ENCODE data around the gene BRD3OS.

DNA sequence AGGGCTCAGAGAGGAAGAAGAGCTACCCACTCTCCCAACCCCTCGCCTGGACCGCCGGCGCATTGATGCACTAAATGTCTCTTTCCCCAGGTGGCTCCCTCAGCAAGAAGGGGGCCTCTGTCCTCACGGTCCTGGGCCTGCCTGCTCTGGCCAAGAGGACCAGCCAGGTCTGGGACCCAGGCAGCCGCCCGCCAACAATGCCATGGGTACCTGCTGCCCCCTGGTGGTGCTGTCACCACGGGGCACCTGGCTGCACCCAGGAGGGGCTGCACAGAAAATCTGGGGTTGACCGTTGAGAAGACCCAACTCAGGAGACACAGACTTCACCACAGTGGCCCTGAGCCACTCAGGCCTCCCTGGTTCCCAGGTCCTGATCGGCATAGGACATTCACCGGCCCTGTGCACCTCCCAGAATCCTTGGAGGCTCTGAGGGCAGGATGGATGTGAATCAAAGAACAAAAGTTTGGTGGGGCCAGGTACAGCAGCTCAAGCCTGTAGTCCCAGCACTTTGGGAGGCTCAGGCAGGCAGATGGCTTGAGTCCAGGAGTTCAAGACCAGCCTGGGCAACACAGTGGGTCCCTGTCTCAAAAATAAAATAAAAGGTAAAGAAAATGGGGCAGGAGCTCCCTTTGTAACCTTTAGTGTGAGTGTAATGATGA is 30.8 kb upstream of the BRD3OS start:
- TF ChIP-seq, protein P1, sequence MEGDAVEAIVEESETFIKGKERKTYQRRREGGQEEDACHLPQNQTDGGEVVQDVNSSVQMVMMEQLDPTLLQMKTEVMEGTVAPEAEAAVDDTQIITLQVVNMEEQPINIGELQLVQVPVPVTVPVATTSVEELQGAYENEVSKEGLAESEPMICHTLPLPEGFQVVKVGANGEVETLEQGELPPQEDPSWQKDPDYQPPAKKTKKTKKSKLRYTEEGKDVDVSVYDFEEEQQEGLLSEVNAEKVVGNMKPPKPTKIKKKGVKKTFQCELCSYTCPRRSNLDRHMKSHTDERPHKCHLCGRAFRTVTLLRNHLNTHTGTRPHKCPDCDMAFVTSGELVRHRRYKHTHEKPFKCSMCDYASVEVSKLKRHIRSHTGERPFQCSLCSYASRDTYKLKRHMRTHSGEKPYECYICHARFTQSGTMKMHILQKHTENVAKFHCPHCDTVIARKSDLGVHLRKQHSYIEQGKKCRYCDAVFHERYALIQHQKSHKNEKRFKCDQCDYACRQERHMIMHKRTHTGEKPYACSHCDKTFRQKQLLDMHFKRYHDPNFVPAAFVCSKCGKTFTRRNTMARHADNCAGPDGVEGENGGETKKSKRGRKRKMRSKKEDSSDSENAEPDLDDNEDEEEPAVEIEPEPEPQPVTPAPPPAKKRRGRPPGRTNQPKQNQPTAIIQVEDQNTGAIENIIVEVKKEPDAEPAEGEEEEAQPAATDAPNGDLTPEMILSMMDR (conservative IDR thresholded peaks at IDR 0.05; ENCODE audit: low read depth in 2 of 2), result peak; percentile 86 to 99
- TF ChIP-seq EZH2 (IDR thresholded peaks at IDR 0.05; ENCODE audit: low read depth, unreplicated experiment) (no peak), NANOG (IDR thresholded peaks at IDR 0.05; ENCODE audit: borderline replicate concordance) (no peak), POLR2AphosphoS5 (IDR thresholded peaks at IDR 0.05; ENCODE audit: low read depth) (no peak), JUNB (IDR thresholded peaks at IDR 0.05; ENCODE audit: unreplicated experiment) (no peak), CREB1 (CRISPR knock-in tag; IDR thresholded peaks at IDR 0.05; ENCODE audit: low read depth) (no peak)
